Measurements from ENCODE around the gene DCANP1. TPM values are rescaled to one million over a fixed set of nuclear protein-coding genes. Genes with fewer than 3 reads are reported as not detected.

The DCANP1 gene
- total RNA-seq, 2 experiments from 2014 or later = not detected

- no TSS peak for BruUV-seq (replicated peaks)
- POLR2A ChIA-PET = no interaction called here
- Histone ChIP-seq H3K79me2 (ENCODE audit: insufficient read depth, low read depth, low read length) (no peaks in the 10 kb centered on the region), H3K4me1 (ENCODE audit: insufficient read depth, low read length, poor library complexity, severe bottlenecking) (no peaks in the 10 kb centered on the region), H2AFZ (ENCODE audit: low read length) (no peak overlapping the region), H3K9me2 (ENCODE audit: insufficient read depth, low read length) (no peaks in the 10 kb centered on the region), H3K9me3 (ENCODE audit: low read length) (no peaks in the 10 kb centered on the region), H4K20me1 (ENCODE audit: insufficient read depth, low read length) (no peaks in the 10 kb centered on the region), H3K36me3 (ENCODE audit: insufficient read depth, low read length) (no peaks in the 10 kb centered on the region), H3K27ac (ENCODE audit: low read depth, low read length, poor library complexity, severe bottlenecking) (no peak overlapping the region), H3K4me2 (ENCODE audit: low read length) (no peak overlapping the region), H3K4me3 (ENCODE audit: low read depth, low read length, poor library complexity, severe bottlenecking) (no peak overlapping the region)
- CTCF ChIA-PET (ENCODE audit: unreplicated experiment) = no interaction called here
- no peak for DNase-seq (ENCODE audit: low spot score)
- intact Hi-C loops (cut with micrococcal nuclease; ENCODE audit: unreplicated experiment) = loop anchor here (10.0 kb wide), 1 partner anchor 368 kb away; the partner anchor contains the start of gene SLC25A48
- TF ChIP-seq, protein P1, sequence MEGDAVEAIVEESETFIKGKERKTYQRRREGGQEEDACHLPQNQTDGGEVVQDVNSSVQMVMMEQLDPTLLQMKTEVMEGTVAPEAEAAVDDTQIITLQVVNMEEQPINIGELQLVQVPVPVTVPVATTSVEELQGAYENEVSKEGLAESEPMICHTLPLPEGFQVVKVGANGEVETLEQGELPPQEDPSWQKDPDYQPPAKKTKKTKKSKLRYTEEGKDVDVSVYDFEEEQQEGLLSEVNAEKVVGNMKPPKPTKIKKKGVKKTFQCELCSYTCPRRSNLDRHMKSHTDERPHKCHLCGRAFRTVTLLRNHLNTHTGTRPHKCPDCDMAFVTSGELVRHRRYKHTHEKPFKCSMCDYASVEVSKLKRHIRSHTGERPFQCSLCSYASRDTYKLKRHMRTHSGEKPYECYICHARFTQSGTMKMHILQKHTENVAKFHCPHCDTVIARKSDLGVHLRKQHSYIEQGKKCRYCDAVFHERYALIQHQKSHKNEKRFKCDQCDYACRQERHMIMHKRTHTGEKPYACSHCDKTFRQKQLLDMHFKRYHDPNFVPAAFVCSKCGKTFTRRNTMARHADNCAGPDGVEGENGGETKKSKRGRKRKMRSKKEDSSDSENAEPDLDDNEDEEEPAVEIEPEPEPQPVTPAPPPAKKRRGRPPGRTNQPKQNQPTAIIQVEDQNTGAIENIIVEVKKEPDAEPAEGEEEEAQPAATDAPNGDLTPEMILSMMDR (conservative IDR thresholded peaks at IDR 0.05; ENCODE audit: low read length) = no peak
- no peak for TF ChIP-seq EZH2phosphoT487 (IDR thresholded peaks at IDR 0.05; ENCODE audit: borderline replicate concordance, low read depth, low read length)
These were observed 20.0 kb upstream of the DCANP1 start for GRCh38 chr5:135467051-135467625.

GRCh38 chr5:135466178-135467050 lies 19.3 kb upstream of the DCANP1 start:
- no peak overlapping the region for H3K4me2 ChIP-seq (ENCODE audit: low read length)
- H3K36me3 ChIP-seq (ENCODE audit: insufficient read depth, low read length) = no peaks in the 10 kb centered on the region
- no peaks in the 10 kb centered on the region for H4K20me1 ChIP-seq (ENCODE audit: insufficient read depth, low read length)
- H3K9me2 ChIP-seq (ENCODE audit: insufficient read depth, low read length) = no peaks in the 10 kb centered on the region
- H3K4me1 ChIP-seq (ENCODE audit: insufficient read depth, low read length, poor library complexity, severe bottlenecking) = no peaks in the 10 kb centered on the region
- intact Hi-C loops (cut with micrococcal nuclease; ENCODE audit: unreplicated experiment) = loop anchor here (10.0 kb wide), 1 partner anchor 368 kb away; the partner anchor contains the start of gene SLC25A48
- DNase-seq (ENCODE audit: low spot score) = no peak
- H2AFZ ChIP-seq (ENCODE audit: low read length) = no peak overlapping the region
- no peak overlapping the region for H3K27ac ChIP-seq (ENCODE audit: low read depth, low read length, poor library complexity, severe bottlenecking)
- H3K79me2 ChIP-seq (ENCODE audit: insufficient read depth, low read depth, low read length) = no peaks in the 10 kb centered on the region
- no peaks in the 10 kb centered on the region for H3K9me3 ChIP-seq (ENCODE audit: low read length)
- H3K4me3 ChIP-seq (ENCODE audit: low read depth, low read length, poor library complexity, severe bottlenecking) = no peak overlapping the region
- POLR2A ChIA-PET = no interaction called here
- TF ChIP-seq, protein P1 (conservative IDR thresholded peaks at IDR 0.05; ENCODE audit: low read length) = peak; percentile 70
- TF ChIP-seq EZH2phosphoT487 (IDR thresholded peaks at IDR 0.05; ENCODE audit: borderline replicate concordance, low read depth, low read length) = no peak
- CTCF ChIA-PET (ENCODE audit: unreplicated experiment) = interaction anchor here (0.5 kb wide), 1 partner anchor 16 kb away, joined by 6 read pairs; no protein-coding TSS in a partner anchor
- no TSS peak for BruUV-seq (replicated peaks)
